ENCODE results near the gene CCDC50.

GRCh38 chr3:191414732-191415131, 85.5 kb downstream of the CCDC50 start:
- TF ChIP-seq CTCF (conservative IDR thresholded peaks at IDR 0.05; ENCODE audit: low read depth, low read length): no peak
- TF ChIP-seq EZH2 (IDR thresholded peaks at IDR 0.05; ENCODE audit: borderline replicate concordance, low read depth, low read length, poor library complexity, severe bottlenecking): no peak
